Activated CD8-positive, alpha-beta T cell treated with anti-CD3 and anti-CD28 coated beads, Interleukin-2, amount 10 ng/mL, durations not matched to agents 7 days and 5 days (primary cell): ENCODE data around the gene MAGI2. TPM values are rescaled to one million over a fixed set of nuclear protein-coding genes. Genes with fewer than 3 reads are reported as not detected.

ENCODE experiments used
- ATAC-seq: fragments of 150-1000 bp; cut with Tn5 transposase; one replicate; pipeline ENCODE4 v1.10.0; 2021; ENCODE audit warnings: moderate library complexity
- CTCF ChIA-PET: fragments of 350-600 bp; sonication (Branson Sonifier 250); formaldehyde crosslinking; loops from one replicate; lab custom pipeline; 2021; ENCODE audit warnings: antibody characterized with exemption; lab: Charles Lee
- POLR2A ChIA-PET: fragments of 350-600 bp; sonication (Branson Sonifier 250); formaldehyde crosslinking; loops from one replicate; lab custom pipeline; 2021; ENCODE audit warnings: antibody characterized with exemption; lab: Charles Lee
- DNase-seq: peaks from one replicate; pipeline ENCODE4 v3.0.0-alpha.2; 2020
- H3K27ac Mint-ChIP-seq: one replicate; pipeline ENCODE4 v1.8.0; 2021; ENCODE audit warnings: mild to moderate bottlenecking, mixed read lengths
- H3K27me3 Mint-ChIP-seq: one replicate; pipeline ENCODE4 v1.8.0; 2021; ENCODE audit warnings: low read depth, mixed read lengths
- H3K36me3 Mint-ChIP-seq: one replicate; pipeline ENCODE4 v1.8.0; 2021; ENCODE audit warnings: low read depth, mixed read lengths
- H3K4me1 Mint-ChIP-seq: one replicate; pipeline ENCODE4 v1.8.0; 2021; ENCODE audit warnings: low read depth, mixed read lengths
- H3K4me3 Mint-ChIP-seq: one replicate; pipeline ENCODE4 v1.8.0; 2021; ENCODE audit warnings: mild to moderate bottlenecking, mixed read lengths
- H3K9me3 Mint-ChIP-seq: one replicate; pipeline ENCODE4 v1.8.0; 2022; ENCODE audit warnings: mixed read lengths; ENCODE audit not compliant: insufficient read depth
- total RNA-seq, 2 experiments: library from RNA; stranded (reverse); gene quantifications; one replicate each; pipeline ENCODE4 v1.2.3, GENCODE V29; 2021

MAGI2 gene
- total RNA-seq, 2 experiments from 2014 or later, result 0.05 TPM; not detected in 1

DNA sequence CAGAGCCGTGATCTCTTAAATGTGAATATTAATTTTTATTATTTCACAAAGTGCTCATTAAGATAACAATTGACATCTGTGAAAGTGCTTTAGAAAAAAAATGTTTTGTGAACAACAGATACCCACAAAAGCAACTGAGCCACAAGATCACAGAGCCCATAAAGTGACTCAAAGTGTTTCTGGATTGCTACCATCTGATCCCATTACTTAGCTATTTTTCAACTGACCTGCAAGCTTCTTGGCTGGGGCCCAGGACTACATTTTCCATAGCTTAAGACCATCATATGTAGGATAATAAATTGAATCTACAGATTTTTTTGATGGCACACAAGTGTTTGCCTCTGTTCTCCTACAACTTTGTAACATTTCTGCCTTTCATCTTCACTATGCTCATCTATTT is 980.4 kb downstream of the MAGI2 start:
- no peak overlapping the region for H3K4me3 Mint-ChIP-seq
- H3K4me1 Mint-ChIP-seq, result no peaks in the 10 kb centered on the region
- ChIA-PET CTCF (no interaction called here), POLR2A (no interaction called here)
- no peak overlapping the region for H3K27ac Mint-ChIP-seq
- H3K36me3 Mint-ChIP-seq, result no peaks in the 10 kb centered on the region
- H3K9me3 Mint-ChIP-seq, result no peaks in the 10 kb centered on the region
- DNase-seq (no peak), ATAC-seq (no peak)
- no peaks in the 10 kb centered on the region for H3K27me3 Mint-ChIP-seq

DNA sequence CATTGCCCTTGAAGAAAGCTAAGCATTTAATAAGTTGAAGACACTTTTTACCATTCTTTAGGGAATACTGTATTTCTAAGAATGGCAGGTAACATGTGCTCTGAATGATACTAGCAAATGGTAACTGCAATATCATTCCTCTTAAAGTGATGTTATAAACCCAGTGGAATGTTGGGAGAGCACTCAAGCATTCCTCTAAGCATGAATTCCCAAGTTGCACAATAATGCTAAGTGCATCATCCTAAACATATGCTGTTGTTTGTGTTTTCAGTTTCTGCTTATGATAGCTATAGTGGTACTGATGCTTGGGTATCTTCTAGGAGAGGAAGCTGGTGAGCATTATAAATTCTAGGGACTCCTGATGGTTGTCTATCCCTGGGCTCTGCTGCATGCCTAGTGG is 980.9 kb downstream of the MAGI2 start:
- H3K4me1 Mint-ChIP-seq, result no peaks in the 10 kb centered on the region
- H3K9me3 Mint-ChIP-seq, result no peaks in the 10 kb centered on the region
- CTCF ChIA-PET, result interaction anchor here (0.6 kb wide), 1 partner anchor 888 kb away, joined by 3 read pairs; no protein-coding TSS in a partner anchor
- H3K36me3 Mint-ChIP-seq, result no peaks in the 10 kb centered on the region
- ATAC-seq, result no peak
- POLR2A ChIA-PET, result no interaction called here
- H3K4me3 Mint-ChIP-seq, result no peak overlapping the region
- DNase-seq, result no peak
- H3K27ac Mint-ChIP-seq, result no peak overlapping the region
- no peaks in the 10 kb centered on the region for H3K27me3 Mint-ChIP-seq

DNA sequence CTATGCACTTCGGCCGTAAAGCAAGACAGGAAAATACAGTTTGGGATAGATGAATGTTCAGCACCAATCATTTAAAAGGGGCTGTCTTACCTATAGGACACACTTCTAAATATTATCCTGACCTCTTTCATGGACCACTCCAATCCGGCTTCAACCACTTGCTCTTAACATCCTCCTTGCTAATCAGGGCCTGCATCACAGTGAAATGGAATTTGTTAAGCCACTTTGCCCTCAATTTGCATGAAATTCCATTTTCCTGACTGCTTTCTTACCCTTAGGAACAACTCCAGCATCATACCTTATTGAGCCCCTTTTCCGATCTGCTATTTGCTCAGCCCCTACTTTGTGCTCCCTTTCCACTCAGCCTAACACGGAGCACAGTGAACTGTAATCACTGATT is 987.6 kb downstream of the MAGI2 start:
- CTCF ChIA-PET, result no interaction called here

DNA sequence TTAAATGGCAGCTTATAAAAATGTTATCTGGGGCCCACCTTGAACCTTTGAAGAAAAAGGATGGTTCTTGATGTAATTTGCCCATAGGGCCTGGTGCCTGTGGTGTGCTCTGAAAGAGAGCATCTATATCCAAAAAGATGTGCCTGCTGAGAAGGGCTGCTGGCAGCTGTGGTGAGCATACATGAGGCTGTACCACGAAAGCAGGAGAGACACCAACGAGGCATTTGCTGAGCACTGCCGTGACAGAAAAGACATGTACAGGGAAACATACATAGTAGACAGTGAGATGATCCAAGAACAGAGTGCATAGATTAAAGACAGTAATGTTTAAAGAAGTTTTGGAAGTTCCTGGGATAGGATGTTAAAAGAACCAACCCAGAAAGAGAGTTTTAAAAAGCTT is 990.4 kb downstream of the MAGI2 start:
- no peak for DNase-seq
- Mint-ChIP-seq H3K27ac (no peak overlapping the region), H3K4me1 (no peaks in the 10 kb centered on the region), H3K27me3 (no peaks in the 10 kb centered on the region), H3K36me3 (no peaks in the 10 kb centered on the region), H3K4me3 (no peak overlapping the region), H3K9me3 (no peaks in the 10 kb centered on the region)
- ATAC-seq, result no peak
- ChIA-PET CTCF (no interaction called here), POLR2A (no interaction called here)

More for the DNA sequence above, 987.6 kb downstream of the MAGI2 start:
- Mint-ChIP-seq H3K36me3 (no peaks in the 10 kb centered on the region), H3K4me1 (no peaks in the 10 kb centered on the region), H3K27ac (no peak overlapping the region), H3K4me3 (no peak overlapping the region), H3K9me3 (no peaks in the 10 kb centered on the region), H3K27me3 (no peaks in the 10 kb centered on the region)
- POLR2A ChIA-PET, result no interaction called here
- ATAC-seq (no peak), DNase-seq (no peak)

DNA sequence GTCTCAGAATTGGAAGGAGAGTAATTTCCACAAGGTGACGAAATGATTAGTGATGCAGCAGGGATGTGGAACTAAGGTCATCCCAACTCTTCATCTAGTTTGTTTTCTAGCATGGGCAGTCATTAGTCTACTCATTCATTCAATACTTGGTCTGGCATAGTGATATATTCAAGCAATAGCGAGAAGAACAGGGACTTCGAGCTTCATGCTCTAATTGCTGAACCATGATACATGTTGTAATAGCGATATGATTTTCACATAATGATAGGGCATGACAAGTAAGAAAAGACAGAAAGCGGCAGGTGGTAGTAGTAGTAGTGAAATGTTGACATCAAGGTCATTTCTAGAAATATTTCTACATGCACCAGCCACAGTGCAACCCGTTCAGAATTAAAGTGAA is 1002.8 kb downstream of the MAGI2 start:
- Mint-ChIP-seq H3K9me3 (no peaks in the 10 kb centered on the region), H3K4me1 (no peaks in the 10 kb centered on the region), H3K27me3 (no peaks in the 10 kb centered on the region), H3K36me3 (no peaks in the 10 kb centered on the region), H3K27ac (no peak overlapping the region), H3K4me3 (no peak overlapping the region)
- ATAC-seq, result no peak
- DNase-seq, result no peak
- POLR2A ChIA-PET, result no interaction called here
- CTCF ChIA-PET, result no interaction called here

DNA sequence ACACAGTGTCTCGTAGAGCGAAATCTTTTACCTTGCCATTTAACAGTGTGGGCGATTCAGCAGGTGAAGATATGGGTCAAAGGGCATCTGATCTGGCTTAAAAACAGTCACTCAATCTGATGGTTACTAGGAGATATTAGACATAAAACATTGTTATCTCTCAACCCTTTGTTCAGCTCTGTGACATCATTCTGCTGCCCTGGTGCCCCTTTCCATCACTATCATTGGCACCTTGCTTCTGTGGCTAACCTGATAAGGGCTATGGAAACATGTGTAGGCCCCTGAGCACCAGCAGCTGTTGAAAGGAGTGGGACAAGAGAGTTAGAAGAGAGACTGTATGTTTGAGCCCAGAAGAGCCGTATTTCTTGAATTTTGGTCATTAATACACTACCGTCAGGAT is 1004.6 kb downstream of the MAGI2 start:
- DNase-seq, result no peak
- no peaks in the 10 kb centered on the region for H3K27me3 Mint-ChIP-seq
- H3K36me3 Mint-ChIP-seq, result no peaks in the 10 kb centered on the region
- CTCF ChIA-PET, result no interaction called here
- no peaks in the 10 kb centered on the region for H3K9me3 Mint-ChIP-seq
- H3K4me3 Mint-ChIP-seq, result no peak overlapping the region
- H3K4me1 Mint-ChIP-seq, result no peaks in the 10 kb centered on the region
- POLR2A ChIA-PET, result no interaction called here
- ATAC-seq, result no peak
- H3K27ac Mint-ChIP-seq, result no peak overlapping the region

DNA sequence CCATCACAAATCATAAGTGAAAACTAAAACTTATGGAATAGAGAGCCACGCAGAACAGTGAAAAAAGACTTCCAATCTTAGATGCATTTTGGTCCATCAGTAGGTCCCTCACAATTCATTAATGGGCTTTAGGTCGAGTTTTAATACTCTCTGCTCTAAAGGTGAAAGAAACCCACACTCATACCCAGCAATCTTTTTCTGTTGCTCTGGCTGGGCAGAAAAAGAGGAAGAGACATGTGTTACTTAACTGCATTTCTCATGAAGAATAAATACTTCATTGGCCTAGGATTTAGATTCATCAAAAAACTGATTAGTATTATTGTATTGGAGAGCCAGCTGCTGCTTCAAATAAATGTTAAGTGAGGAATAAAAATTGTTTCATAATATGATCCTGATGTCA is 1009.2 kb downstream of the MAGI2 start:
- CTCF ChIA-PET, result no interaction called here
- ATAC-seq, result no peak
- H3K27me3 Mint-ChIP-seq, result no peaks in the 10 kb centered on the region

DNA sequence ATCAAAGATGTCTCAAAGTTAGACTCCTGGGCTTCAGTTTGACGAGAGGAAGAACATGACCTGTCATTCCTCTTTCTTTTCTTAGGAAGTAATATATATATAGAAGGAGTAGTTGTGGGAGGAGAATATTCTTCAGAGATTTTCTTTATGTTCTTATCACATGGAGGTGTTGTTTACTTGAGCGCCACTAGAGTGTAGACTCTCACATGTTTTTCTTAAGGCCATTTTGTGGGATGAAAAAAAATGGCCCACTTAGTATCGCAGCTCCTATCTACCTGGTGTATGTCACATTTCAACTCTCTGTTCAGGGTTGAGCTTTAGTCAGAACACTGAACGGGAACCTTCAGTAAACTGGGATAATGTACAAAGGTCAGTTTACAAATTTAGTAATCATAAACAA is 1009.7 kb downstream of the MAGI2 start:
- H3K36me3 Mint-ChIP-seq, result no peaks in the 10 kb centered on the region
- no peaks in the 10 kb centered on the region for H3K4me1 Mint-ChIP-seq
- no peaks in the 10 kb centered on the region for H3K27me3 Mint-ChIP-seq
- ChIA-PET CTCF (no interaction called here), POLR2A (no interaction called here)
- DNase-seq, result no peak
- H3K9me3 Mint-ChIP-seq, result no peaks in the 10 kb centered on the region
- H3K4me3 Mint-ChIP-seq, result no peak overlapping the region
- no peak for ATAC-seq
- H3K27ac Mint-ChIP-seq, result no peak overlapping the region

More for the DNA sequence above, 1009.2 kb downstream of the MAGI2 start:
- no peaks in the 10 kb centered on the region for H3K4me1 Mint-ChIP-seq
- POLR2A ChIA-PET, result no interaction called here
- no peaks in the 10 kb centered on the region for H3K9me3 Mint-ChIP-seq
- no peaks in the 10 kb centered on the region for H3K36me3 Mint-ChIP-seq
- DNase-seq, result no peak
- H3K4me3 Mint-ChIP-seq, result no peak overlapping the region
- H3K27ac Mint-ChIP-seq, result no peak overlapping the region

DNA sequence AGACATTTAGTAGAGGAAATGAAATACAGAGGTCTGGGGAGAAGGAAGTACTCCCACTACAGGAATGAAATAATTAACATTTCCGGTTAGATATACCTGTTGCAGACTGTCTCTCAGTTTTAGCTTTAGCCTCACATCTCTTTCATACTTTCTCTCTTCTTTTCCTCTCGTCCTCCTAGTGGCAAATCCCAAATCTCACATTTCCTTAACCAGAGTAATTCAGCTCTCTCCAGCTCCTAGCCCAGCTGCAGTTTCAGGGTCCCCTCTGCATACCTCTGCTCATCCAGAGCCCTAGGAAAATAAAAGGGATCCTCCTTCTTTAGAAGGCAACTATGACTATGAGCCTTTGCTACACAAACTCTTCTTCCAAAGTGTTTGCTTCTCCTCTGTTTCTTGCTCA is 1011.7 kb downstream of the MAGI2 start:
- ATAC-seq (no peak), DNase-seq (no peak)
- Mint-ChIP-seq H3K36me3 (no peaks in the 10 kb centered on the region), H3K27me3 (no peaks in the 10 kb centered on the region), H3K27ac (no peak overlapping the region), H3K4me1 (no peaks in the 10 kb centered on the region), H3K4me3 (no peak overlapping the region), H3K9me3 (no peaks in the 10 kb centered on the region)
- CTCF ChIA-PET, result no interaction called here
- POLR2A ChIA-PET, result no interaction called here

DNA sequence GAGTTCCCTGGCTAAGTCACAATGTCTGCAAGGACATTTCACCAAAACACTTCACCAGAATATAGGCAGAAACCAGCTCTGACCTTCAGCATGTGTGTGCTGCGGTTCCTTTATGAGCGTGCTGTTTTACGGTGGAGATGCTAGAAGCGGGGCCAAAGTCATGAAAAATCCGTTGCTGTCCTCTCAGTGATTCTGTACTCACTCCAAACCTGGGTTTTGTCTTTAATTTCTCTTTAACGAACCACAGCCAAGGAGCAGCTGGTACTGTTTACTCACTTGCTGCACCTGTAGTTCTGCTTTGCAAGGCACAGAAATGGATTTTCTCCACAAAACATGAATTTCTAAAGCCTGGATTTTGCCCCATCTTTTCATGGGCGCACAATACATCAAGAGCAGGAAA is 1015.0 kb downstream of the MAGI2 start:
- POLR2A ChIA-PET, result no interaction called here
- H3K27ac Mint-ChIP-seq, result no peak overlapping the region
- DNase-seq, result no peak

DNA sequence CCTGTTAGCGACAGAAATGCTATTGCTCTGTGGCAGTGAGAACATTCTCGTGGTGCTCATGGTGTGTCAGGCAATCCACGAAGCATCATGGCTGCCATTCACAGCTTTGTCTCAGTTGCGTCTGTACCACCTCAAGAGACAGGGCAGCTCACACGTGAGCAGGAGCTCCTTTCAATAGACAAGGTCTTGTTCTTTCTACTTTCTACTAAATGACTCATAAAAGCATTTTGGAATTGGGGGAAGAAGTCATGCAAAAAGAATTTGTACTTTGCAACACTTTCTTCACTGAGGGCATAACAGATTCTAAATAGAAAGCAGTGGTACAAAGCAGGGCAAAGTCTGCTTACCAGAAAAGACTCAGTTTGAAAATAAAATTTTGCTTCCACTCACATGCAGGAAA is 1016.3 kb downstream of the MAGI2 start:
- ChIA-PET POLR2A (no interaction called here), CTCF (no interaction called here)
- Mint-ChIP-seq H3K27me3 (no peaks in the 10 kb centered on the region), H3K4me3 (no peak overlapping the region), H3K9me3 (no peaks in the 10 kb centered on the region), H3K4me1 (no peaks in the 10 kb centered on the region), H3K36me3 (no peaks in the 10 kb centered on the region), H3K27ac (no peak overlapping the region)
- DNase-seq (no peak), ATAC-seq (no peak)

More for the DNA sequence above, 1015.0 kb downstream of the MAGI2 start:
- Mint-ChIP-seq H3K27me3 (no peaks in the 10 kb centered on the region), H3K36me3 (no peaks in the 10 kb centered on the region), H3K4me1 (no peaks in the 10 kb centered on the region), H3K4me3 (no peak overlapping the region), H3K9me3 (no peaks in the 10 kb centered on the region)
- no peak for ATAC-seq
- CTCF ChIA-PET, result no interaction called here

DNA sequence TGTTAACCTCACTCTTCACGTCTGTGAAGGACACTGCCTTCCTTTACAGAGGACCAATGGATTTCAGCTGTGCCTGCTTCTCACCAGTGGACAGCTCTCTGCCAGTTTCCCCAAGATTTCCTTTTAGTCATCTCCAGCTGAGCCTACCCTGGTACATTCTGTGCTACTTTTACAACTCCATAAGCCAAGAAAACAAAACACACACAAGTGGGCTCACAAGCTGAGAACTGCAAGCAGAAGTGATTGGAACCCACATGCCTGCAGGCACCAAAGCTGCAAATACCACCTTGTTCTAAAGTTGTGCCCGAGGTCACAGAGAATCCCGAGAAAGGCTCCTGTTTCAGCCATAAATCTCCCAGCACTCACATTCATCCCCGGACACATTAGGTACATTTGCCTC is 1018.1 kb downstream of the MAGI2 start:
- Mint-ChIP-seq H3K9me3 (no peaks in the 10 kb centered on the region), H3K27ac (no peak overlapping the region), H3K36me3 (no peaks in the 10 kb centered on the region), H3K4me1 (no peaks in the 10 kb centered on the region), H3K27me3 (no peaks in the 10 kb centered on the region), H3K4me3 (no peak overlapping the region)
- CTCF ChIA-PET, result no interaction called here
- POLR2A ChIA-PET, result no interaction called here
- ATAC-seq (no peak), DNase-seq (no peak)

DNA sequence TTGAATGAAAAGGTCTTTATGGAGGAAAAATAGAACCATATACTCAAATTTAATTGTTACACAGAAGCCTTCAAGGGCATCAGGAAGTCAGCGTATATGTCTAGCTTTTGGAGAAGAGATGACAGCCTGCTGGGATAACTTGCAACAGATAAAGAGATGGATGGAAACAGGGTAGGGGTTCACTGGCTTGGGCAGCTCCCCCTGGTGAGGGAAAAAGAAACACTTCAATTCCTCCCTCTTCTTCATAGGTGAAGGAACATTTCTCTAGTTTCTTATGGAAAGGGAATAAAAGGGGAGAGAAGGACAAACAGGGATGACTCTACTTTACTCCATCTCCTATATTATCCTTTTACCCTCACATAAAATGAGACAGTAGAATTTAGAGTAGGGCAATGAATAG is 1019.2 kb downstream of the MAGI2 start:
- H3K4me1 Mint-ChIP-seq, result no peaks in the 10 kb centered on the region
- H3K36me3 Mint-ChIP-seq, result no peaks in the 10 kb centered on the region
- H3K9me3 Mint-ChIP-seq, result no peaks in the 10 kb centered on the region
- DNase-seq, result no peak
- ChIA-PET CTCF (no interaction called here), POLR2A (no interaction called here)
- H3K27me3 Mint-ChIP-seq, result no peaks in the 10 kb centered on the region
- no peak overlapping the region for H3K4me3 Mint-ChIP-seq
- no peak overlapping the region for H3K27ac Mint-ChIP-seq
- ATAC-seq, result no peak
